Adrenal gland (tissue), 12 donors: Measurements from ENCODE around the gene NBEAL2. TPM values are rescaled to one million over a fixed set of nuclear protein-coding genes. Genes with fewer than 3 reads are reported as not detected.
A peak's percentile ranks its signal among the peaks of the same experiment; 100 is the strongest.

Experiments
- DNase-seq, 7 donors: peaks; one replicate each; pipeline ENCODE4 v3.0.0-alpha.2; 2019 to 2020
- H3K27ac ChIP-seq, 5 donors: fragments of 200-600 bp; sonication (generic) in 4 of 5; 1 replicate in 3 of 5; 2 replicates in 2 of 5; pipeline versions ENCODE4 v1.5.1 to v1.8.0; 2016 to 2020; ENCODE audit warnings: mild to moderate bottlenecking in 1 of 5
- H3K27me3 ChIP-seq: fragments of 200-600 bp; 2 replicates; pipeline ENCODE4 v1.8.0; 2021
- H3K36me3 ChIP-seq, 2 donors: fragments of 200-600 bp; replicated peaks in 1 of 2; 1 replicate in 1 of 2; 2 replicates in 1 of 2; pipeline versions ENCODE4 v1.5.1 to v1.8.0; 2018 to 2022
- H3K4me1 ChIP-seq, 2 donors: fragments of 200-600 bp; replicated peaks in 1 of 2; 1 replicate in 1 of 2; 2 replicates in 1 of 2; pipeline versions ENCODE4 v1.5.1 to v1.8.0; 2018 to 2021
- H3K4me3 ChIP-seq, 4 donors: fragments of 200-600 bp; sonication (generic) in 3 of 4; one replicate each; pipeline ENCODE4 v1.5.1; 2016 to 2018
- H3K9me3 ChIP-seq, 3 donors: fragments of 200-600 bp; sonication (generic) in 1 of 3; replicated peaks in 1 of 3; 1 replicate in 2 of 3; 2 replicates in 1 of 3; pipeline versions ENCODE4 v1.5.1 to v1.8.0; 2016 to 2021
- CTCF ChIP-seq, 6 experiments: fragments of 450-650 bp in 4 of 6; fragments of 200-600 bp in 2 of 6; sonication (generic) in 1 of 6; IDR thresholded peaks; 1 replicate in 5 of 6; 2 replicates in 1 of 6; pipeline versions ENCODE4 v1.5.1 to v1.8.0; 2016 to 2021; ENCODE audit warnings: antibody characterized with exemption in 6 of 6, mild to moderate bottlenecking in 2 of 6, moderate library complexity in 1 of 6
- POLR2A ChIP-seq, 2 donors: fragments of 450-650 bp; IDR thresholded peaks; one replicate each; pipeline ENCODE4 v1.6.1; 2017; ENCODE audit warnings: antibody characterized with exemption in 2 of 2, mild to moderate bottlenecking in 2 of 2, moderate library complexity in 1 of 2
- WGBS, 4 donors: extraction: QIAGEN DNeasy Blood & Tissue Kit in 2 of 4; methylation state at CpG; one replicate each; pipeline versions ENCODE4 v1.1.5 to v1.1.7; 2013 to 2017; 5-methylcytosine and 5-hydroxymethylcytosine counted together
- intact Hi-C, 2 donors: fragments of 100-400 bp; cut with DNase I; formaldehyde crosslinking; loops; one replicate each; pipeline versions ENCODE4 v1.14.1 to v1.15.0; 2022 to 2023
- polyA plus RNA-seq, 3 donors: library from polyadenylated mRNA; stranded (reverse); fragments of 200-250 nt in 2 of 3; fragments of 350-450 nt in 1 of 3; fragmentation: Illumina TruSeq in 1 of 3; extraction: RNeasy Lipid Tissue Mini Kit (QIAGEN cat#74804) in 1 of 3; gene quantifications; one replicate each; pipeline ENCODE4 v1.2.3, GENCODE V29; 2013 to 2014
- total RNA-seq, 9 donors: library from RNA; depleted of rRNA in 4 of 9; stranded (reverse); fragments of >200 nt in 4 of 9; fragments of 120-200 nt in 1 of 9; fragmentation: NEBNext Ultra II Directional in 1 of 9; extraction: Animal tissue kit (Norgen Biotek cat#: 25700) in 1 of 9; gene quantifications; one replicate each; pipeline versions ENCODE4 v1.1.0 to v1.2.4, GENCODE V29; 2013 to 2023
- donor health status: healthy with polysubstance abuse.
- donor health status: Bipolar disorder and iron deficiency.
- donor health status: DM: yes; HTN: yes; CAD: no.
- donor health status: DM: no; HTN: no; CAD: no.
- donor health status: DM: no; HTN: no; CAD: no.
- donor health status: DM: yes; HTN: yes; CAD: no.

The NBEAL2 gene
- total and polyA plus RNA-seq, 12 donors = 7.3 to 154 (median 29.0) TPM

DNA sequence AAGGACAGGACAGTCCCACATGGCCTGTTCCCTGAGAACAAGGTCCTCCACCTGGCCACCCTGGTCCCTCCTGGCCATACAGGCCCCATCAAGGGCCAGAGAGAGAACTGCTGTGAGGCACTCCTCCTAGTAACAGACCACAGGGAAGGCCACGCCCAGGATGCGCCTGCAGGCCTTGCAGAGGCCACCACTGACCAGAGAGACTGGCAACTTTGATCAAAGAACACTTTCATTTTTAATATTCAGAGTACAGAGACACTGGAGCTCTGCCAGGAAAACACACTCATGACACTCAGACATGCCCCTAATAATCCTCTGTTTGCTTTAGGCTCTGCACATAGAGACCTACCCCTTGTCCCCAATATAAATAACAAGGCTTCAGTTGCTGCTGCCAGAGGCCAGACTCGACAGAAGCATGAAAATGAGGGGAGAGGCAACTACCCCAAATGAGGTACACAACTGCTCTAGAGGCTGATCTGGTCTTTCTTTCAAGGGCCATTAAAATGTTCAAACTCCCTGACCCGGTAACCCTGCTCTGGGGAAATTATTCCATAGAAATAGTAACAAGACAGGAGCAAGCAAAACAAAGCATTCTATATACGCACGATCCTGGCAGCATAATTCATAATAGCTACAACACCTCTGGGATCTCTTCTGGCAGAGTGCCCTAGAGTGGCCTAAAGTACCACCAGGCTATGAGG lies 47.7 kb upstream of the NBEAL2 start:
- DNase-seq = peak in 6 of 7 donors; percentile 75 to 94 (median 84)
- TF ChIP-seq POLR2A (IDR thresholded peaks at IDR 0.05) = peak in 1 of 2 donors; percentile 42
- no peak for TF ChIP-seq CTCF (IDR thresholded peaks at IDR 0.05)
- Histone ChIP-seq H3K27me3 (no peaks in the 10 kb centered on the region), H3K9me3 (no peaks in the 10 kb centered on the region), H3K4me1 (peaks cover 68 to 96% of the 10 kb centered on the region in 2 donors), H3K36me3 (no peaks in the 10 kb centered on the region), H3K27ac (peak overlapping the region; percentile 72 to 86 (median 80)), H3K4me3 (no peak overlapping the region)
- intact Hi-C loops = no loop called here
- 4 to 24% (median 20%) methylated on average over 4 to 6 of the region's 6 CpGs for WGBS, 4 donors

- Histone ChIP-seq H3K27me3 (no peaks in the 10 kb centered on the region), H3K27ac (peak overlapping the region; percentile 72 to 86 (median 80)), H3K36me3 (peaks cover 0 to 7% of the 10 kb centered on the region in 2 donors), H3K4me1 (peaks cover 60 to 94% of the 10 kb centered on the region in 2 donors), H3K9me3 (no peaks in the 10 kb centered on the region), H3K4me3 (no peak overlapping the region)
- peak in 3 of 7 donors; percentile 36 to 70 (median 49) for DNase-seq
- WGBS, 4 donors = 51 to 64% (median 52%) methylated on average over 7 of the region's 7 CpGs
- intact Hi-C loops = no loop called here
- no peak for TF ChIP-seq POLR2A (IDR thresholded peaks at IDR 0.05)
- no peak for TF ChIP-seq CTCF (IDR thresholded peaks at IDR 0.05)
Measured at GRCh38 chr3:46932455-46933225, 46.8 kb upstream of the NBEAL2 start.

DNA sequence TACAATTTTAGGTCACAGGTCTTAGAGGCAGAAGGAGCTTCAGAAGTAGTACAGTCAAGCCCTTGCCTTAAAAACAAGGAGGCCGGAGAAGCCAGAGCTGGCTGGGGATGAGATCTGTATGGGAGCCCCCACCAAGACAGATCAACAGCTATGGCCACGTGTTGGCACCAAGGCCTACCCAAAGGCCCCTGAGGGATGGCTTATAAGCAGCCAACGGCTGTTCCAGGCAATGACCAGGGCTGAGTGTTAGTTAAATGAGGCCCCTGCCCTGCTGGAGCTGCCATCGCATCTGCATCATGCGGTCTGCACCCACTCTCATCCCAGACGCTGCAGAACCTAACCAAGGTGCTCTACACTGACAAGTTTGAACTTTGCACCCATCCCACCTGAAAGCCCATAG lies 46.2 kb upstream of the NBEAL2 start:
- Histone ChIP-seq H3K27me3 (no peaks in the 10 kb centered on the region), H3K27ac (peak overlapping the region; percentile 72 to 86 (median 80))
- intact Hi-C loops = no loop called here

More for the DNA sequence above, 46.2 kb upstream of the NBEAL2 start:
- Histone ChIP-seq H3K4me1 (peaks cover 58 to 88% of the 10 kb centered on the region in 2 donors), H3K4me3 (no peak overlapping the region), H3K9me3 (no peaks in the 10 kb centered on the region), H3K36me3 (peaks cover 0 to 7% of the 10 kb centered on the region in 2 donors)
- 71 to 75% (median 73%) methylated on average over 6 of the region's 6 CpGs for WGBS, 4 donors
- DNase-seq = peak in 1 of 7 donors; percentile 18
- no peak for TF ChIP-seq POLR2A (IDR thresholded peaks at IDR 0.05)
- no peak for TF ChIP-seq CTCF (IDR thresholded peaks at IDR 0.05)
